ENCODE results near the gene ST3GAL3.

- TF ChIP-seq CTCF (IDR thresholded peaks at IDR 0.05) (no peak), POLR2AphosphoS5 (IDR thresholded peaks at IDR 0.05) (no peak), POLR2A (IDR thresholded peaks at IDR 0.05) (no peak)
These were observed 134.8 kb downstream of the ST3GAL3 start for GRCh38 chr1:43842175-43842498.

Measured in breast epithelium (tissue), 3 donors.